Osteocyte (in vitro differentiated cells): Measurements from ENCODE around the gene ZNF487. TPM values are rescaled to one million over a fixed set of nuclear protein-coding genes. Genes with fewer than 3 reads are reported as not detected.
"Not testable (repeated sequence)": the region's sequence is repeated elsewhere in the genome, so short reads cannot be mapped to it uniquely, and the experiment has no call there.

Source experiments
- DNase-seq: peaks from one replicate; pipeline ENCODE4 v3.0.0; 2021; ENCODE audit warnings: mixed read lengths; ENCODE audit not compliant: unreplicated experiment; ENCODE audit errors: extremely low spot score
- H3K27ac Mint-ChIP-seq: one replicate; pipeline ENCODE4 v1.8.0; 2021; ENCODE audit warnings: mild to moderate bottlenecking, mixed read lengths; ENCODE audit not compliant: unreplicated experiment
- H3K27me3 Mint-ChIP-seq: one replicate; pipeline ENCODE4 v1.8.0; 2021; ENCODE audit warnings: mixed read lengths; ENCODE audit not compliant: unreplicated experiment
- H3K36me3 Mint-ChIP-seq: one replicate; pipeline ENCODE4 v1.8.0; 2021; ENCODE audit warnings: mixed read lengths; ENCODE audit not compliant: unreplicated experiment
- H3K4me1 Mint-ChIP-seq: one replicate; pipeline ENCODE4 v1.8.0; 2021; ENCODE audit warnings: mixed read lengths; ENCODE audit not compliant: unreplicated experiment
- H3K4me3 Mint-ChIP-seq: one replicate; pipeline ENCODE4 v1.8.0; 2021; ENCODE audit warnings: mild to moderate bottlenecking, moderate library complexity, mixed read lengths; ENCODE audit not compliant: unreplicated experiment
- H3K9me3 Mint-ChIP-seq: one replicate; pipeline ENCODE4 v1.8.0; 2021; ENCODE audit warnings: mixed read lengths; ENCODE audit not compliant: unreplicated experiment
- CTCF ChIP-seq: fragments of 200-600 bp; sonication (generic); IDR thresholded peaks from 2 replicates; pipeline ENCODE4 v1.5.0; 2021; ENCODE audit warnings: antibody characterized with exemption, mild to moderate bottlenecking, moderate library complexity
- total RNA-seq: library from RNA; stranded (reverse); gene quantifications from 2 replicates; pipeline ENCODE4 v1.2.1, GENCODE V29; 2021

The ZNF487 gene
- total RNA-seq, 1 donor from 2014 or later: 3.6 TPM

DNA sequence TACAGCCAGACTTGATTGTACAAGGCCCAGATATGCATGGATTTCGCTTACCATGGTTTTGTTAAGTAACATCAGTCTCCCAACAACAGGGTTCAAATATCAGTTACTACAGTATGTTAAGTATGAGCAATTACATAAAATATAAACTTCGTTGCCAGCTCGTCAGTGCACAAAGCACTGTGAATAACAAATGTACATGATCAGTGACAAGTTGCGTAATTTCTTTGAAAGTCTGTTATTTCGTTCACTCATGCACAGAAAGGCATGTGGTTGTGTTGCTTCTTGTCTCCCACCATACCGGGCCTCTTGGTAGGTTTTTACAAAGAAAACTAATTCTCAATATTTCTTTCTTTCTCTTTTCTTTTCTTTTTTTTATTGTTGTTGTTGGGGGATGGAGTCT, 12.5 kb upstream of the ZNF487 start:
- DNase-seq: no peak
- H3K27ac Mint-ChIP-seq: no peak overlapping the region
- no peak overlapping the region for H3K4me3 Mint-ChIP-seq
- TF ChIP-seq CTCF: no peak
- H3K4me1 Mint-ChIP-seq: peaks cover 16% of the 10 kb centered on the region
- H3K36me3 Mint-ChIP-seq: no peaks in the 10 kb centered on the region
- no peaks in the 10 kb centered on the region for H3K9me3 Mint-ChIP-seq
- H3K27me3 Mint-ChIP-seq: no peaks in the 10 kb centered on the region

DNA sequence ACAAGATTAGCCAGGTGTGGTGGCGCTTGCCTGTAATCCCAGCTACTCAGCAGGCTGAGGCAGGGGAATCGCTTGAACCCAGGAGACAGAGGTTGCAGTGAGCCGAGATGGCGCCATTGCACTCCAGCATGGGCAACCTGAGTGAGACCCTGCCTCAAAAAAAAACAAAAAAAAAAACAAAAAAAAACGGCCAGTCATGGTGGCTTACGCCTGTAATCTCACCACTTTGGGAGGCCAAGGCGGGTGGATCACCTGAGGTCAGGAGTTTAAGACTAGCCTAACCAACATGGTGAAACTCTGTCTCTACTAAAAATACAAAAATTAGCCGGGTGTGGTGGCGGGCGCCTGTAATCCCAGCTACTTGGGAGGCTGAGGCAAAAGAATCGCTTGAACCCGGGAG, 10.4 kb upstream of the ZNF487 start:
- H3K4me3 Mint-ChIP-seq, H3K36me3 Mint-ChIP-seq, H3K27ac Mint-ChIP-seq: not testable (repeated sequence)

GRCh38 chr10:43427166-43427825, 9.6 kb upstream of the ZNF487 start:
- Mint-ChIP-seq H3K9me3 (no peaks in the 10 kb centered on the region), H3K27ac (no peak overlapping the region), H3K36me3 (no peaks in the 10 kb centered on the region), H3K4me1 (no peaks in the 10 kb centered on the region), H3K27me3 (no peaks in the 10 kb centered on the region), H3K4me3 (no peak overlapping the region)
- no peak for DNase-seq
- TF ChIP-seq CTCF: no peak

More for the DNA sequence above, 10.4 kb upstream of the ZNF487 start:
- not testable (repeated sequence) for H3K9me3 Mint-ChIP-seq, DNase-seq, H3K27me3 Mint-ChIP-seq, H3K4me1 Mint-ChIP-seq

GRCh38 chr10:43430926-43431663, 5.8 kb upstream of the ZNF487 start:
- Mint-ChIP-seq H3K27ac (no peak overlapping the region), H3K27me3 (no peaks in the 10 kb centered on the region), H3K36me3 (no peaks in the 10 kb centered on the region), H3K4me1 (peaks cover 3% of the 10 kb centered on the region), H3K4me3 (no peak overlapping the region), H3K9me3 (no peaks in the 10 kb centered on the region)
- no peak for DNase-seq
- TF ChIP-seq CTCF: no peak

GRCh38 chr10:43437141-43437870, 395 bp downstream of the ZNF487 start:
- H3K27ac Mint-ChIP-seq: peak overlapping the region; percentile 99
- H3K36me3 Mint-ChIP-seq: no peaks in the 10 kb centered on the region
- DNase-seq: no peak
- no peak for TF ChIP-seq CTCF
- peak overlapping the region; percentile 98 for H3K4me3 Mint-ChIP-seq
- H3K27me3 Mint-ChIP-seq: no peaks in the 10 kb centered on the region
- H3K4me1 Mint-ChIP-seq: peaks cover 16% of the 10 kb centered on the region
- no peaks in the 10 kb centered on the region for H3K9me3 Mint-ChIP-seq
